NCI-H1092 (cell line): Measurements from ENCODE around the gene ITPK1.
"Not testable (repeated sequence)": the region's sequence is repeated elsewhere in the genome, so short reads cannot be mapped to it uniquely, and the experiment has no call there.

Experiments used
- DNase-seq: peaks from one replicate; lab custom pipeline; 2025; lab: John Stamatoyannopoulos, UW

The ITPK1 gene

DNA sequence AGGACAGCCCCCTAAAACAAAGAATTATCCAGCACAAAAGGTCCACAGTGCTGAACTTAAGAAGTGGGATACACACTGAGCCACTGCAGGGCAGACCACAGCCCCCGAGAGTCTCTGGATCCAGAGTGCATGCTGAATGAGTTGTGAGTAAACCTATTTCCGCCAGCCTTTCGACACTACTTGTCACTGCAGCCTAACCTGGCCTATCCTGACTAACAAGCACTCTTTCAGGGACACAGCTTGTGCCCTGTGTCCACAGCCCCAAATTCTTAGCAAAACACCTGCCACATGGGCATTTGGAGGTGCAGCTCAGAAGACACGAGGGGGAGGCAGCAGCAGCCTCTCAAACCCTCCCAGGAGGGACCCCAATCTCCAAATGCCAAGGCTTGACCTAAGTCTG lies 31.3 kb downstream of the ITPK1 start:
- no peak for DNase-seq

- DNase-seq = no peak
Observed at GRCh38 chr14:93083917-93084316, 31.8 kb downstream of the ITPK1 start.

DNA sequence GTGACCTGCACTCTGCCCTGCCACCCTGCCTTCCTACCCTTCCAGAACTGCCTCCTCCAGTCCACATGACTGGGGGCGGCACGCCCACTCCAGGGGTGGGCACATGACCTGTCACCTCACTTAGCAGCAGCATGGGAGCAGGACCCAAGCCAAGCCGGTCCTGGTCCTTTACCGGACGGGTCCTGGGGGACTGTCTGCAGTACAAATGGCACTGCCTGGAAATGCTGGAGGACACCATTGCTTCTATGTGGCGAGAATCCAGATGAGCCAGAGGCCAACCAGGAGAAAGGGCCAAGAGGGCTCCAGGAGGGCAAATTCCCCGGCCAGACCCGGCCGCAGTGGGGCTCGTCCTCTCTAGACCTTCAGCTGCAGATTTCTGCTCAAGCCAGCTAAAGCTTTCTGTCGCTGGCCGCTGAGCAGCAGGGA lies 33.1 kb downstream of the ITPK1 start:
- DNase-seq = no peak

- no peak for DNase-seq
Observed at GRCh38 chr14:93081876-93082570, 33.7 kb downstream of the ITPK1 start.

DNA sequence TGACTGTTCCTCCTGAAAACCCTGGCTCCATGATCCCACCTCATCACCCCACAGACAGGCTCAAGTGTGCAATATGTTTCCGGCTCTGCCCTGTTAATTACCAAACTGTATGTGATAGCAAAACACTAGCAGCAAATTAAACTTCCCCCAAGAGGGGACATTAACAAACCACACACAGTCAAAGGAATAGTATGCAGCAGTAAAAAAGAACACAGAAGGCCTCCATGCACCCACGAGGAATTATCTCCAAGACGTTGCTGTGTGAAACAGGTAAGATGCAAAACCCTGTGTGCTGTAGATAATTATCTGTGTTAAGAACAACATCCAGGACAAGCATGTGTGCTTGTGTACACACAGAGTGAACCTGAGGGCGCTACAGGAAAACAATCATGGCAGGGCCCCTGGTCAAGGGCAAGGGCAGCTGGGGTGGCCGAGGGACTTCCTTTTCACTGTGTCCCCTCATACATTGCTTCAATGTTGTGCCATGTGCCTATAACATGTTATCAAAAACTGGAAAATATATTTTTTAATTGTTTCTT lies 35.8 kb downstream of the ITPK1 start:
- no peak for DNase-seq

DNA sequence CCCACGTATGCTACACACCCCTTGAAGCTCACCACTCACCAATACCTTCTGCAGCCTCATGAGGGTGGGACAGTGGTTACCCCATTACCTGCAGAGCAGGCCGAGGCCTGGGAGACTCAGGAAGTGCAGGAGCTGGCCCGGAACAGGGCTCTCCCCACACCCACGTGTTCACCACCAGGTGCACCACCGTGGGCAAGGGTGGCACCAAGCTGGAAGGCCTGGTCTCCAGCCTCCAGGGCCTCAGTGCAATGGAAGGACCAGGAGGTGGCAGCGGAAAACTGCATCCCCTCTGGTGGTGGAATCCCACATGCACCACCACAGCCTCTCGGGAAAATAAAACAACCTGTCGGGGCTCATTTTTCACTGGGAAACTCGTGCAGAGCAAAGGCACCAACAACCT lies 36.4 kb downstream of the ITPK1 start:
- DNase-seq = no peak

DNA sequence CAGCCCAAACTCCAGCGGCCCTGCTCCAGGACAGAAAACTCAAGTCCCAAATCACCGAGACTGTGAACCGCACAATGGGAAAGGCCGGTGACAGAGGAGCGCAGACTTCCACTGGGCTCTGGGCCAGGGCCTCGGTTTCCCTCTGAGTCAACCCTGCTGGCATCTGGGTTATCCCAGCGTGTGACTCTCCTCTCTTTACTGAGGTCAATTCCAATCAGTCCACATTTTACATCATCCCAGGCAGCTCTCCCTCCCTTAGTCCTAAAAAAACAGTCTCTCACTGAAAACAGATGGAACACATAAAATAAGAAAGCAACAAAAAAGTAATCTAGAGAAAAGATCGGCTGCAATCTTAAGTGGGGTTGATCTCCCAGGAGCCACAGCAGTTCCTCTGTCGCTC lies 36.9 kb downstream of the ITPK1 start:
- DNase-seq = no peak

DNA sequence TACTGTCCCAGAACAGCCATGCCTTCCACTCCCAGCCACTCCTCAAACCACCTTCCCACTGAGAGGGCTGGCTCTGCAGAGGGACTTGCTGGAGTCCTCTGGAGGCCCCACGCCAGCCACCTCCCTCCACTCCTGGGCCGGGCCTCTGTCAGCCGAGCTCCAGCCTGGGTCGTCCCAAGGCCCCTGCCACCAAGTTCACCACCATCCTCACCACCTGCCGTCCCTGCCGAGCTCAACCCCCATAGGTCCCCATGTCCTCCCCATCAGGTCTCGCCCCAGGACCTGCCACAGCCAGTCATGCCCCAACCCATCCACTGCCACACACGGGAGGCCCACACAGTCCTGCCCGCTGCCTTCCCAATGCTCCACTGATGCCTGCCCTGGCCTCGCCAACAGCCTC lies 39.0 kb downstream of the ITPK1 start:
- no peak for DNase-seq

DNA sequence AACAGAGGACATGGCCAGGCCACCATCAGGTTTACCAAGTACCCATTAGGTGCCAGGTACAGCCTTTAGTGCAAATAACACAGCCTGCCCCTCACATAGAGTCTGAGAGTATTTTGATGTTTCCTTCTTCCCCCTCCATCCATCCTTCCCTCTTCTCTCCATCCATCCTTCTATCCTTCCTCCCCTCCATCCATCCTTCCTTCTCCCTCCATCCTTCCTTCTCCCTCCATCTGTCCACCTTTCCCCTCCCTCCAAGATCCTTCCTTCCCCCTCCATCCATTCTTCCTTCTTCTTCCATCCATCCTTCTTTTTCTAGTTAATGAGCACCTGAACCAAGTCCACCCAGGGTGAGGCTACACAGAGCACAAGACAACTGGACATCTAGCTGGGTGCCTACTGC lies 39.8 kb downstream of the ITPK1 start:
- no peak for DNase-seq

DNA sequence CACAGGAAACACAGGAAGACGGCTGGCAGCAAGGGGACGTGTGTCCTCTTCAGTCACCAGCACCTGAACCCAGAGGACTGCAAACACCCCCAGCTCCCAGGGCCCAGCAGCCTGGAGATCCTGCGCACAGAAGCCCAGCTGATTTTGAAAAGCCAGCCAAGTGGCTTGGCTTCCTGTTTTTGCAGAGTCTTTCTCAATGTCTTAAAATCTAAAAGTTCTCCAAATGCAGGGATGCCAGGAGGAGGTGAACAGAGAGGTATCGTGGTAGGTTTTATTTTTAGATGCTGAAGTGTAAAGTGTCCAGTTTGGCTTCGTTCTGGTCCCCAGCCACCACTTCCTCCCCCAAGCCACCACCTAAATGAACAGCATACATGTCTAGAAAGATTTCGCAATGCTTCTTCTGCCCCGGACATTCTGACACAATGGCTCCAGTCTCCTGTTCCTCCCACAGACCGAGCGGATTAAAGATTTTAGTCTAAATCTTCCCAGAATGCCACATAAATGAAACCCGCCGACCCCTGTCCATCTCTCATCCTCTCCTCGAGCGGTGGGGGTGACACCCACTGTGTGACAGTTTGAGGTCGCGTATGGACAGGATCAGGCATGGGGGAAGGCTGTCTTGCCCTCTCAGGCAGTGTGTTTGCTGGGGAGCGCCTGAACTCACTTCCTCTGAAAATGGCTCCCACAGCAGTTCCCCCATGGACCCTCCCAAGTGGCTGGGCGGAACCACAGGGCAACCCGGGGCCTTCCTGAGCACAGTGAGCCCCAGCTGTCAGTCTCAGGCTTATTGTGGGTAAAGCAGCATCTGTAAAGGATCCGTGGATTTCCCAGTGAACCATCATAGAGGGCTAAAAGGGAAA lies 41.6 kb downstream of the ITPK1 start:
- no peak for DNase-seq

GRCh38 chr14:93073358-93073707 lies 42.4 kb downstream of the ITPK1 start:
- DNase-seq = no peak

DNA sequence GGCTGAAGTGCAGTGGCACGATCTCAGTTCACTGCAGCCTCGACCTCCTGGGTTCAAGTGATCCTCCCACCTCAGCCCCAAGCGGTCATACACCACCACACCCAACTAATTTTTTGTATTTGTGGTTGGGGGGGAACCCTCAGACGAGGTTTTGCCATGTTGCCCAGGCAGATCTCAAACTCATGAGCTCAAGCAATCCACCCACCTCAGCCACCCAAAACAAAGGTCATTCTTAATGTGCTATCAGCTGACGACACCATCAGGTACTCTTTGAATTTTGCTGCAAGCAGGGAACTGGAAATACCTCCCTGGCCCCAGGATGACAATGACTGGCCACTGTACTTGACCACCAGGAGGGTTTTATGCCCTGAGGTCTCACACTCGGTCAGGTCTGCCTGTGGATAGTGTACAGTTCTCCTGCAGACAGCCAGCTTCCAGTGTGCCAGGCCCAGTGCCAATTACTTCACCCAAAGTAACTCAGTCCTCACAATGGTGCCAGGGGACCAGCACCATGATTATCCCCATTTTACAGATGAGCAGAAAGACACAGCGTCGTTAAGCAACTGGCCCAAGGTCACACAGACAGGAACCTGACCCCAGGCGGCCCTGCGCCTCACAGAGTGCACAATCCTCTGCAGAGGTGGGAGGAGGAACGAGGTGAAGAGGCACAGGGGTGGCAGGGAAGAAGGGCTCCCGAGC lies 42.9 kb downstream of the ITPK1 start:
- no peak for DNase-seq

- no peak for DNase-seq
Observed at GRCh38 chr14:93068711-93069110, 47.0 kb downstream of the ITPK1 start.

DNA sequence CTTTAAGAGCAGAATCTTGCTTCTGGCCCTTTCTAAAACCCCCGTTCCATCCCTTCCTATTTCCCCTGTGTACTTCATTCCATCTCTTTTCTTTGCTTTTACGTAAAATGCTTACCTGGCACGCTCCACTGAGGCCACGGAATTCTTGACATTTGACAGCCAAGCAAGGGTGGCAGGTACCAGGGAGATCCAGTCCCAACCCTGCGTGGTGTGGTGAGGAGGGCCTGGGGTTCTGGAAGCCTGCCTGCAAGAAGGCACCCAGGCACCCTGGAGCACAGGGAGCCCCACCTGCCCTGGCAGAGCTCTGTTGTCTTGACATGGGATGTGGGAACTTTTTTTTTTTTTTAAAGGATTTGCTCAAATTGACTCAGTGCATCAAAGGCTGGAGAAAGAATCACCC lies 48.6 kb downstream of the ITPK1 start:
- DNase-seq = no peak

- no peak for DNase-seq
Observed at GRCh38 chr14:93065272-93065730, 50.4 kb downstream of the ITPK1 start.

DNA sequence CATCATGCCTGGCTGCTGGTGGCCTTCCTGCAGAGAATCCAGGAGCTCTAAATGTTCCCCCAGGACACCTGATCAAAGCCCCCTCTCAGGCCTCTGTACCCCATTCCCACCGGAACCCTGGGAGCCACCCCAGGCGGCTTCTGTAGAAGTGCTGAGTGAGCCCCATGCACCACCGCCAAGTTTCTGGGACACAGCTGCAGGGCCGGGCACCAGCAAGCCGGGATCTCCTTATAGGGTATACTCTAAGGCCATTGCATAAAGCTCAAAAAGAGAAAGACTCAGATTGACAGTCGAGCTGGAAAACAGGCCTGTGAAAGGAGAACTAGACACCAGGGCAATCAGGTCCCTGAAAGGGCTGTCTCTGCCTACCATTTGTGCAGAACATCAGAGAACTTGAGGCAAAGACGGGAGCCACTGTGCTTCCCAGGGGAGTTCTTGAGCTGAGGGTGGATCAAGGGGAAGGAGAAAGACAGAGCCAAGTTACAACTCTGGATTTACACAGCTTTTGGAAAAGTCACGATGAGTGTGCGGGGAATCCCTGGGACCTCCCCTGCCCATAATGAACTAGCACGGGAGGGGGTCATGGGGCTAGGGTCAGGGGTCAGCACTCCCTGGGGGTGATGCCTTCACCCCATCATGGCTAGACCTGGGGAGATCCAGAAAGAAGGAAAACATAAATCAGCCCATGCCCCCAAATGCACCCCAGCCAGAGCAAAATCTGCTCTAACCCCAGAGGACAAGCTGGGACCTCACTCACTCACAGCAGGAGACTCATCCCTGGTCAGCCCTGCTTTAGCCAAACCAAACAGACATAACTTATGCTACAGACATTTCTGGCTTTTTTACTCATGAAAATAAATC lies 51.1 kb downstream of the ITPK1 start:
- DNase-seq = no peak

DNA sequence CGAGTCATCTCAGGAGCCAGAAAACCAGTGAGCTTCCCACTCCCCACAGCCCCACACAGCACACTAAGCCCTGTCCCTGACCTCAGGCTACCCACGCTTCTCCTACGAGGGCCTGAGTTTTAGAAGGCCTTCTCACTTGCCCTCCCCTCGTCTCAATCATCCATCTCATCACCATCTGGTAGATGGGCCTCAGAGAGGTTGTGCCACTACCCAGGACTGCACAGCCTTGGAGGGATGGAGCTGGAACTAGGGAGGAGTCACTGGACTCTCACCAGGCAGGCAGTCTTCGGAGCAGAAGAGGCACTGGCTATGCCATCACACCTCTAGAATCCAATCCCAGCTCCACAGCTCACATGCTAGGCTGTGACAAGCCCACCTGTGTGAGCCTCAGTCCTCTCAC lies 52.3 kb downstream of the ITPK1 start:
- no peak for DNase-seq

GRCh38 chr14:93062890-93063289 lies 52.8 kb downstream of the ITPK1 start:
- DNase-seq = no peak

GRCh38 chr14:93062013-93062412 lies 53.7 kb downstream of the ITPK1 start:
- not testable (repeated sequence) for DNase-seq

GRCh38 chr14:93061380-93062012 lies 54.2 kb downstream of the ITPK1 start:
- DNase-seq = no peak

DNA sequence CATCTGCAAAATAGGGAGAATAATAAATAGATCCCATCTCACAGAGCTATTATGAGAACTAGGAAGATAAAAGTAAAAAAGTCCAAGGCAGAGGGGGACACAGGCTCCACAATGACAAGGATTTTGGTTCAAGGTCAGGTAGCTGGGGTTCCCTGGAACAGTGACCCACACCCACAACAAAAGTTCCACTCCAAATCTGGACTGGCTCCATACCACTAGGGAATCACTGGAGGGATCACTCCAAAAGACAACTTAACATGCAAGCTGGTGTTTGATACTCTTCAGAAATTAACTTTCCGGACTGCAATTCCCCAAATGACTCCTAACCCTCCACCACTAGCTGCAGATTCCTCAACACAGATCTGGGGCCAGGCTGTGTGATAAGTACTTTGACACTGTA lies 54.9 kb downstream of the ITPK1 start:
- no peak for DNase-seq
